GM12878 (cell line): ENCODE measurements around the gene DBR1. TPM values are rescaled to one million over a fixed set of nuclear protein-coding genes. Genes with fewer than 3 reads are reported as not detected.

Experiments used
- ATAC-seq: fragments of 200-7000 bp; cut with Tn5 transposase; 3 replicates; pipeline ENCODE4 v1.9.1; 2020; ENCODE audit warnings: mild to moderate bottlenecking, moderate library complexity
- BruUV-seq: library from RNA; stranded (reverse); fragments of 400-500 nt; replicated peaks from 2 replicates; lab custom pipeline; 2021; lab: Mats Ljungman, UMichigan
- CTCF ChIA-PET: fragments of 300-600 bp; sonication (Branson Sonifier 250); formaldehyde crosslinking; extraction: SDS; loops from one replicate; lab custom pipeline; 2021; ENCODE audit warnings: inconsistent platforms; lab: Yijun Ruan, JAX
- POLR2A ChIA-PET: fragments of 350-600 bp; formaldehyde crosslinking; extraction: SDS; loops from one replicate; lab custom pipeline; 2021; ENCODE audit warnings: inconsistent platforms; lab: Charles Lee
- RAD21 ChIA-PET: fragments of 300-600 bp; sonication (Branson Sonifier 250); formaldehyde crosslinking; loops from one replicate; lab custom pipeline; 2023; ENCODE audit warnings: antibody characterized with exemption; ENCODE audit not compliant: unreplicated experiment; lab: Charles Lee
- SMC1A ChIA-PET: fragments of 300-600 bp; sonication (Branson Sonifier 250); formaldehyde crosslinking; loops from one replicate; lab custom pipeline; 2023; ENCODE audit not compliant: unreplicated experiment, uncharacterized antibody; lab: Charles Lee
- DNase-seq: peaks from one replicate; pipeline ENCODE4 v3.0.0-alpha.2; 2011; ENCODE audit warnings: low read depth, low spot score
- FAIRE-seq: peaks from 3 replicates; lab custom pipeline; 2011; peaks lifted over from hg19 to GRCh38; lab: Jason Lieb, UNC
- H2AFZ ChIP-seq: 2 replicates; pipeline ENCODE4 v1.6.0; 2011; ENCODE audit warnings: low read depth, low read length, control low read depth; ENCODE audit not compliant: control insufficient read depth
- H3K27ac ChIP-seq: 2 replicates; pipeline ENCODE4 v1.5.1; 2011; ENCODE audit warnings: control low read depth; ENCODE audit not compliant: control insufficient read depth, insufficient read depth
- H3K27me3 ChIP-seq, 2 experiments: replicated peaks in 1 of 2; 2 replicates each; pipeline versions ENCODE4 v1.6.0 to v1.6.1; 2011; ENCODE audit warnings: low read length in 1 of 2; ENCODE audit not compliant: control insufficient read depth in 2 of 2, insufficient read depth in 2 of 2
- H3K36me3 ChIP-seq, 2 experiments: 2 replicates each; pipeline ENCODE4 v1.5.1; 2011; ENCODE audit warnings: low read length in 1 of 2; ENCODE audit not compliant: control insufficient read depth in 2 of 2, insufficient read depth in 2 of 2
- H3K4me1 ChIP-seq: 2 replicates; pipeline ENCODE4 v1.6.1; 2011; ENCODE audit warnings: mild to moderate bottlenecking, low read length, moderate library complexity, mixed read lengths; ENCODE audit not compliant: control insufficient read depth, insufficient read depth
- H3K4me2 ChIP-seq: 2 replicates; pipeline ENCODE4 v1.6.0; 2011; ENCODE audit warnings: control low read depth; ENCODE audit not compliant: control insufficient read depth, insufficient read depth
- H3K4me3 ChIP-seq: fragments of 200-600 bp; sonication (generic); 2 replicates; pipeline ENCODE4 v1.5.1; 2016
- H3K79me2 ChIP-seq: 2 replicates; pipeline ENCODE4 v1.6.0; 2011; ENCODE audit warnings: low read length; ENCODE audit not compliant: control insufficient read depth, insufficient read depth
- H3K9ac ChIP-seq: 2 replicates; pipeline ENCODE4 v1.8.0; 2011; ENCODE audit warnings: low read length, control low read depth, mixed read lengths; ENCODE audit not compliant: control insufficient read depth, insufficient read depth
- H3K9me3 ChIP-seq: replicated peaks from 3 replicates; pipeline ENCODE4 v1.5.1; 2011; ENCODE audit warnings: mild to moderate bottlenecking, low read length; ENCODE audit not compliant: control insufficient read depth, insufficient read depth
- H4K20me1 ChIP-seq: 2 replicates; pipeline ENCODE4 v1.6.0; 2011; ENCODE audit not compliant: control insufficient read depth, insufficient read depth
- ASH2L ChIP-seq: fragments of 300-600, 200-600 bp; sonication (generic); IDR thresholded peaks from 2 replicates; pipeline ENCODE4 v1.6.1; 2017; ENCODE audit warnings: low read depth, mild to moderate bottlenecking, borderline replicate concordance
- ATF7 ChIP-seq: fragments of 450-650 bp; IDR thresholded peaks from 2 replicates; pipeline ENCODE4 v1.6.1; 2016; ENCODE audit warnings: low read depth, mild to moderate bottlenecking
- GATAD2B ChIP-seq: fragments of 450-650 bp; conservative IDR thresholded peaks from 2 replicates; pipeline ENCODE4 v1.6.1; 2017; ENCODE audit warnings: low read depth, mild to moderate bottlenecking, moderate library complexity
- HCFC1 ChIP-seq: fragments of 150-350 bp; IDR thresholded peaks from 2 replicates; pipeline ENCODE4 v1.6.1; 2014; ENCODE audit warnings: low read length
- NFIC ChIP-seq: IDR thresholded peaks from 2 replicates; pipeline ENCODE4 v1.6.1; 2012; ENCODE audit warnings: low read depth, mild to moderate bottlenecking, inconsistent platforms, low read length, moderate library complexity
- NR2C1 ChIP-seq: fragments of 450-650 bp; IDR thresholded peaks from 2 replicates; pipeline ENCODE4 v1.6.1; 2017; ENCODE audit warnings: antibody characterized with exemption, mild to moderate bottlenecking, moderate library complexity
- PAX5 ChIP-seq: IDR thresholded peaks from 2 replicates; pipeline ENCODE4 v1.6.1; 2011; ENCODE audit warnings: low read depth, low read length, borderline replicate concordance
- PML ChIP-seq: IDR thresholded peaks from 2 replicates; pipeline ENCODE4 v1.6.1; 2012; ENCODE audit warnings: low read length, inconsistent platforms
- RB1 ChIP-seq: fragments of 450-650 bp; formaldehyde crosslinking; IDR thresholded peaks from 2 replicates; pipeline ENCODE4 v1.6.1; 2017; ENCODE audit warnings: mild to moderate bottlenecking, borderline replicate concordance
- RBBP5 ChIP-seq: fragments of 200-600 bp; sonication (generic); conservative IDR thresholded peaks from 2 replicates; pipeline ENCODE4 v1.6.1; 2016
- RFX5 ChIP-seq: IDR thresholded peaks from 2 replicates; pipeline ENCODE4 v1.6.1; 2011; ENCODE audit warnings: low read depth, low read length, improper control_type of control experiment
- SMARCA5 ChIP-seq: fragments of 450-650 bp; IDR thresholded peaks from 2 replicates; pipeline ENCODE4 v1.6.1; 2017; ENCODE audit warnings: mild to moderate bottlenecking
- TCF12 ChIP-seq: IDR thresholded peaks from 2 replicates; pipeline ENCODE4 v1.6.1; 2011; ENCODE audit warnings: low read depth, mild to moderate bottlenecking, low read length
- YBX1 ChIP-seq: fragments of 450-650 bp; IDR thresholded peaks from 2 replicates; pipeline ENCODE4 v1.6.1; 2016; ENCODE audit warnings: antibody characterized with exemption
- ZNF207 ChIP-seq: fragments of 450-650 bp; IDR thresholded peaks from 2 replicates; pipeline ENCODE4 v1.6.1; 2014; ENCODE audit warnings: antibody characterized with exemption, mild to moderate bottlenecking, borderline replicate concordance
- ZNF217 ChIP-seq: fragments of 450-650 bp; IDR thresholded peaks from 2 replicates; pipeline ENCODE4 v1.6.1; 2017; ENCODE audit warnings: antibody characterized with exemption, mild to moderate bottlenecking
- ZNF274 ChIP-seq: IDR thresholded peaks from one replicate; pipeline ENCODE4 v1.8.0; 2011; ENCODE audit not compliant: insufficient read length, insufficient read depth
- WGBS: methylation state at CpG from one replicate; pipeline ENCODE4 v1.1.6; 2016; ENCODE audit warnings: low lambda C conversion rate; ENCODE audit not compliant: insufficient replicate concordance, insufficient coverage; ENCODE audit errors: missing lambda C conversion rate; 5-methylcytosine and 5-hydroxymethylcytosine counted together
- in situ Hi-C: fragments of 300-500 bp; cut with MboI; formaldehyde crosslinking; loops from 9 replicates; pipeline ENCODE4 v1.14.3; 2018; ENCODE audit warnings: mixed read lengths
- intact Hi-C: fragments of 100-400 bp; cut with micrococcal nuclease; formaldehyde crosslinking; loops from one replicate; pipeline ENCODE4 v1.14.2; 2022; ENCODE audit not compliant: unreplicated experiment
- polyA plus RNA-seq, 11 experiments: library from polyadenylated mRNA; depleted of rRNA in 4 of 11; unstranded in 6 of 11; stranded (reverse) in 5 of 11; fragments of >200 nt; fragmentation: Nextera tagmentation in 4 of 11; fragmentation: Illumina TruSeq in 1 of 11; extraction: Ambion mirVana in 4 of 11; extraction: Trizol in 1 of 11; gene quantifications; 1 replicate in 1 of 11; 2 replicates in 10 of 11; pipeline versions ENCODE4 v1.2.1 to v1.2.3, GENCODE V29; 2011 to 2016; ENCODE audit warnings: inconsistent platforms in 2 of 11, missing spikeins in 2 of 11, low read depth in 1 of 11
- total RNA-seq, 4 experiments: library from RNA; depleted of rRNA in 3 of 4; stranded (reverse); fragments of >200 nt in 3 of 4; fragmentation: Illumina TruSeq in 1 of 4; extraction: Trizol in 1 of 4; gene quantifications; 2 replicates each; pipeline versions ENCODE4 v1.2.1 to v1.2.3, GENCODE V29; 2013 to 2021
- TF ChIP-seq, protein P1 (sequence below), 3 experiments: IDR thresholded peaks in 2 of 3; conservative IDR thresholded peaks in 1 of 3; 2 replicates each; pipeline ENCODE4 v1.5.1; 2011; ENCODE audit warnings: low read depth in 3 of 3, low read length in 3 of 3, mild to moderate bottlenecking in 3 of 3, control low read depth in 2 of 3, moderate library complexity in 2 of 3, inconsistent platforms in 1 of 3, mixed read lengths in 1 of 3; ENCODE audit not compliant: control insufficient read depth in 2 of 3, insufficient read depth in 1 of 3; ENCODE audit errors: extremely low read depth in 1 of 3
- TF ChIP-seq, protein P2 (sequence below): IDR thresholded peaks from 2 replicates; pipeline ENCODE4 v1.6.1; 2012; ENCODE audit warnings: low read depth, low read length, improper control_type of control experiment
- TF ChIP-seq, protein P3 (sequence below): fragments of 450-650 bp; IDR thresholded peaks from 2 replicates; pipeline ENCODE4 v1.6.1; 2014; ENCODE audit warnings: mild to moderate bottlenecking

DBR1 gene
- total and polyA plus RNA-seq, 10 of the 15 experiments (the other 5 are each of a cell fraction or from before 2014, with no cell fraction given) = 4.1 to 17.3 (median 15.8) TPM

DNA sequence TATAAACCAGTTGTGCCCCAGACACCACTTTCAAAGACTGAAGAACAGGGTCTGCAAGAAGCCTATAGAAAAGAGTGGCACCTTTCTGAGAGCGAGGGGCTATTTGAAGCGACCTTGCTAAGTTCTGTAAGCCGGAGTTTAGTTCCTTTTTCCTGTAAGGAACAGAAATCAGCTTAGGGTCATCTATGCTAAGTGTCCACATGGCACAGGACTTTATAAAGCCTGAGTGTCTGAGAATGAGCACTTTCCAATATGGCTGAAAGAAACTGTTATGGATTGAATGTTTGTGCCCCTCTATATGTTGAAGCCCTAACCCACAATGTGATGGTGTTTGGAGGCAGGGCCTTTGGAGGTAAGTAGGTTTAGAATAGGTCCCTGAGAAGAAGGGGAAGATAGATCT is 38.5 kb downstream of the DBR1 start:
- no peak for FAIRE-seq
- SMC1A ChIA-PET = no interaction called here
- H3K4me1 ChIP-seq = no peaks in the 10 kb centered on the region
- TF ChIP-seq PML (no peak), ATF7 (no peak), ASH2L (no peak), NR2C1 (no peak), ZNF217 (no peak), TCF12 (no peak), NFIC (no peak), PAX5 (no peak), SMARCA5 (no peak), HCFC1 (no peak), RB1 (no peak), RFX5 (no peak), GATAD2B (no peak), ZNF207 (no peak), ZNF274 (no peak), RBBP5 (no peak), YBX1 (no peak)
- TF ChIP-seq, protein P1, sequence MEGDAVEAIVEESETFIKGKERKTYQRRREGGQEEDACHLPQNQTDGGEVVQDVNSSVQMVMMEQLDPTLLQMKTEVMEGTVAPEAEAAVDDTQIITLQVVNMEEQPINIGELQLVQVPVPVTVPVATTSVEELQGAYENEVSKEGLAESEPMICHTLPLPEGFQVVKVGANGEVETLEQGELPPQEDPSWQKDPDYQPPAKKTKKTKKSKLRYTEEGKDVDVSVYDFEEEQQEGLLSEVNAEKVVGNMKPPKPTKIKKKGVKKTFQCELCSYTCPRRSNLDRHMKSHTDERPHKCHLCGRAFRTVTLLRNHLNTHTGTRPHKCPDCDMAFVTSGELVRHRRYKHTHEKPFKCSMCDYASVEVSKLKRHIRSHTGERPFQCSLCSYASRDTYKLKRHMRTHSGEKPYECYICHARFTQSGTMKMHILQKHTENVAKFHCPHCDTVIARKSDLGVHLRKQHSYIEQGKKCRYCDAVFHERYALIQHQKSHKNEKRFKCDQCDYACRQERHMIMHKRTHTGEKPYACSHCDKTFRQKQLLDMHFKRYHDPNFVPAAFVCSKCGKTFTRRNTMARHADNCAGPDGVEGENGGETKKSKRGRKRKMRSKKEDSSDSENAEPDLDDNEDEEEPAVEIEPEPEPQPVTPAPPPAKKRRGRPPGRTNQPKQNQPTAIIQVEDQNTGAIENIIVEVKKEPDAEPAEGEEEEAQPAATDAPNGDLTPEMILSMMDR (IDR thresholded peaks at IDR 0.05 in 2 of 3, conservative IDR thresholded peaks at IDR 0.05 in 1 of 3; ENCODE audit: control insufficient read depth in 2 of 3, extremely low read depth in 1 of 3, insufficient read depth in 1 of 3, low read depth in 3 of 3, low read length in 3 of 3) = no peak
- TF ChIP-seq, protein P2, sequence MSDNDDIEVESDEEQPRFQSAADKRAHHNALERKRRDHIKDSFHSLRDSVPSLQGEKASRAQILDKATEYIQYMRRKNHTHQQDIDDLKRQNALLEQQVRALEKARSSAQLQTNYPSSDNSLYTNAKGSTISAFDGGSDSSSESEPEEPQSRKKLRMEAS = no peak
- TF ChIP-seq, protein P3, sequence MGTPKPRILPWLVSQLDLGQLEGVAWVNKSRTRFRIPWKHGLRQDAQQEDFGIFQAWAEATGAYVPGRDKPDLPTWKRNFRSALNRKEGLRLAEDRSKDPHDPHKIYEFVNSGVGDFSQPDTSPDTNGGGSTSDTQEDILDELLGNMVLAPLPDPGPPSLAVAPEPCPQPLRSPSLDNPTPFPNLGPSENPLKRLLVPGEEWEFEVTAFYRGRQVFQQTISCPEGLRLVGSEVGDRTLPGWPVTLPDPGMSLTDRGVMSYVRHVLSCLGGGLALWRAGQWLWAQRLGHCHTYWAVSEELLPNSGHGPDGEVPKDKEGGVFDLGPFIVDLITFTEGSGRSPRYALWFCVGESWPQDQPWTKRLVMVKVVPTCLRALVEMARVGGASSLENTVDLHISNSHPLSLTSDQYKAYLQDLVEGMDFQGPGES = no peak
- no peak overlapping the region for H2AFZ ChIP-seq
- H3K9me3 ChIP-seq = no peaks in the 10 kb centered on the region
- ATAC-seq = no peak
- POLR2A ChIA-PET = no interaction called here
- H3K9ac ChIP-seq = no peak overlapping the region
- H3K4me3 ChIP-seq = no peak overlapping the region
- H4K20me1 ChIP-seq = no peaks in the 10 kb centered on the region
- intact Hi-C loops (no loop called here), in situ Hi-C loops (no loop called here)
- H3K27ac ChIP-seq = no peak overlapping the region
- no peak overlapping the region for H3K4me2 ChIP-seq
- WGBS = 19% methylated on average over 3 of the region's 3 CpGs
- no peaks in the 10 kb centered on the region; a peak in 1 of 4 replicates for H3K27me3 ChIP-seq
- no peaks in the 10 kb centered on the region for H3K36me3 ChIP-seq
- RAD21 ChIA-PET = no interaction called here
- DNase-seq = no peak
- CTCF ChIA-PET = no interaction called here
- no TSS peak for BruUV-seq
- no peaks in the 10 kb centered on the region for H3K79me2 ChIP-seq
